Mucosa of descending colon (tissue), 3 donors: ENCODE measurements around the gene SHLD1. TPM values are rescaled to one million over a fixed set of nuclear protein-coding genes. Genes with fewer than 3 reads are reported as not detected.
A peak's percentile ranks its signal among the peaks of the same experiment; 100 is the strongest.
"Not testable (repeated sequence)": the region's sequence is repeated elsewhere in the genome, so short reads cannot be mapped to it uniquely, and the experiment has no call there.

Experiments
- ATAC-seq: fragments of 200-7000 bp; cut with Tn5 transposase; one replicate; pipeline ENCODE4 v1.9.1; 2020; ENCODE audit warnings: mild to moderate bottlenecking, moderate library complexity
- DNase-seq, 3 donors: peaks; one replicate each; pipeline ENCODE4 v3.0.0-alpha.2; 2020
- H3K36me3 ChIP-seq: fragments of 200-600 bp; one replicate; pipeline ENCODE4 v1.8.0; 2021; ENCODE audit warnings: low read depth, mild to moderate bottlenecking
- H3K4me1 ChIP-seq: fragments of 200-600 bp; one replicate; pipeline ENCODE4 v1.8.0; 2021; ENCODE audit warnings: low read depth, mild to moderate bottlenecking
- H3K4me3 ChIP-seq: fragments of 200-600 bp; one replicate; pipeline ENCODE4 v1.8.0; 2021; ENCODE audit warnings: mild to moderate bottlenecking
- H3K9me3 ChIP-seq: fragments of 200-600 bp; one replicate; pipeline ENCODE4 v1.8.0; 2021; ENCODE audit warnings: mild to moderate bottlenecking
- CTCF ChIP-seq: fragments of 200-600 bp; IDR thresholded peaks from one replicate; pipeline ENCODE4 v1.8.0; 2022; ENCODE audit warnings: antibody characterized with exemption, mild to moderate bottlenecking
- intact Hi-C, 2 donors: fragments of 100-400 bp; cut with DNase I in 1 of 2; cut with micrococcal nuclease in 1 of 2; formaldehyde crosslinking; loops; one replicate each; pipeline versions ENCODE4 v1.11.0 to v1.11.1; 2022; cut with DNase I, micrococcal nuclease
- total RNA-seq, 3 donors: library from RNA; stranded (reverse); fragmentation: NEBNext Ultra II Directional in 2 of 3; extraction: Animal tissue kit (Norgen Biotek cat#: 25700) in 2 of 3; gene quantifications; one replicate each; pipeline versions ENCODE4 v1.2.1 to v1.2.4, GENCODE V29; 2021 to 2023
- donor health status: DM: no; HTN: no; CAD: no; lungs with moderate emphysema.
- donor health status: DM: no; HTN: no; CAD: no.
- donor health status: DM: no; HTN: yes; CAD: no.

Gene SHLD1
- total RNA-seq, 3 donors from 2014 or later, result 7.5 to 8.3 (median 8.0) TPM

- Histone ChIP-seq H3K9me3 (no peaks in the 10 kb centered on the region), H3K4me3 (no peak overlapping the region), H3K4me1 (peaks cover 25% of the 10 kb centered on the region), H3K36me3 (no peaks in the 10 kb centered on the region)
- no peak for TF ChIP-seq CTCF
- ATAC-seq (no peak), DNase-seq (no peak)
- intact Hi-C loops, result no loop called here
Observed at GRCh38 chr20:5741089-5741488, 9.1 kb upstream of the SHLD1 start.

GRCh38 chr20:5742041-5742440 lies 8.2 kb upstream of the SHLD1 start:
- ATAC-seq, result no peak
- intact Hi-C loops, result no loop called here

GRCh38 chr20:5745416-5746030 lies 4.7 kb upstream of the SHLD1 start:
- intact Hi-C loops, result no loop called here
- no peak for TF ChIP-seq CTCF
- H3K9me3 ChIP-seq, result no peaks in the 10 kb centered on the region
- no peaks in the 10 kb centered on the region for H3K36me3 ChIP-seq
- no peak overlapping the region for H3K4me3 ChIP-seq
- ATAC-seq, result no peak
- H3K4me1 ChIP-seq, result peaks cover 9% of the 10 kb centered on the region
- DNase-seq, result no peak

More at GRCh38 chr20:5742041-5742440, 8.2 kb upstream of the SHLD1 start:
- Histone ChIP-seq H3K4me1 (peaks cover 17% of the 10 kb centered on the region), H3K4me3 (no peak overlapping the region), H3K36me3 (no peaks in the 10 kb centered on the region), H3K9me3 (no peaks in the 10 kb centered on the region)
- TF ChIP-seq CTCF, result no peak
- no peak for DNase-seq

- TF ChIP-seq CTCF, result no peak
- H3K9me3 ChIP-seq, result no peaks in the 10 kb centered on the region
- DNase-seq (no peak), ATAC-seq (no peak)
- H3K4me3 ChIP-seq, result no peak overlapping the region
- peaks cover 9% of the 10 kb centered on the region for H3K4me1 ChIP-seq
- intact Hi-C loops, result no loop called here
- no peaks in the 10 kb centered on the region for H3K36me3 ChIP-seq
Observed at GRCh38 chr20:5746064-5746463, 4.1 kb upstream of the SHLD1 start.

- intact Hi-C loops, result no loop called here
- ATAC-seq, result peak; percentile 64
- Histone ChIP-seq H3K4me1 (peaks cover 9% of the 10 kb centered on the region), H3K9me3 (no peaks in the 10 kb centered on the region), H3K36me3 (no peaks in the 10 kb centered on the region), H3K4me3 (no peak overlapping the region)
- peak in 2 of 3 donors; percentile 59 to 60 for DNase-seq
- no peak for TF ChIP-seq CTCF
Observed at GRCh38 chr20:5748246-5748645, 2.0 kb upstream of the SHLD1 start.

GRCh38 chr20:5749512-5749951 lies 669 bp upstream of the SHLD1 start:
- intact Hi-C loops, H3K4me1 ChIP-seq, DNase-seq, H3K4me3 ChIP-seq, H3K36me3 ChIP-seq, ATAC-seq, H3K9me3 ChIP-seq: not testable (repeated sequence)
